SIG-M5 (cell line): ENCODE data around the gene NAGK.
"Not testable (repeated sequence)": the region's sequence is repeated elsewhere in the genome, so short reads cannot be mapped to it uniquely, and the experiment has no call there.

Experiments
- DNase-seq: peaks from one replicate; lab custom pipeline; 2025; lab: John Stamatoyannopoulos, UW

The NAGK gene

GRCh38 chr2:71068218-71069035 lies at the start of gene NAGK:
NAGK (plus strand) TSS chr2:71068648; CDS start chr2:71068684, 36 bp downstream.
- DNase-seq = peak; percentile 77

DNA sequence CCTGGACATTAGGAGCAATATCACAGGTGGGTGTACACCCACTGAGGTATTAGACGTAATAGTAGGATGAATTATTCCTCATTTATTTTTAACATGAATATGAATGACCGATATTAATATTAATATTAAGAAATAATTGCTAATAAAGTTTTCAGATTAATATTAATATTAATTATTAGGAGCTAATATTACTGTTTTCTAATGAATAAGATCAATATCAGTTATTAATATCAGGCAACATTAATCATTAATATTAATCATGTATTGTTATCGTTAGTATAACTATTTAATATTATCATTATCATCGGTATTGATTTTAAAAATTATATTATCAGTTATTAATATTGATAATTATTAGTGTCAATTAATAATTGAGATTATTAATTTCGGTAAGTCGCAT lies 48.5 kb upstream of the NAGK start:
- DNase-seq = not testable (repeated sequence)

- DNase-seq = not testable (repeated sequence)
Observed at GRCh38 chr2:71021394-71021793, 47.1 kb upstream of the NAGK start.

DNA sequence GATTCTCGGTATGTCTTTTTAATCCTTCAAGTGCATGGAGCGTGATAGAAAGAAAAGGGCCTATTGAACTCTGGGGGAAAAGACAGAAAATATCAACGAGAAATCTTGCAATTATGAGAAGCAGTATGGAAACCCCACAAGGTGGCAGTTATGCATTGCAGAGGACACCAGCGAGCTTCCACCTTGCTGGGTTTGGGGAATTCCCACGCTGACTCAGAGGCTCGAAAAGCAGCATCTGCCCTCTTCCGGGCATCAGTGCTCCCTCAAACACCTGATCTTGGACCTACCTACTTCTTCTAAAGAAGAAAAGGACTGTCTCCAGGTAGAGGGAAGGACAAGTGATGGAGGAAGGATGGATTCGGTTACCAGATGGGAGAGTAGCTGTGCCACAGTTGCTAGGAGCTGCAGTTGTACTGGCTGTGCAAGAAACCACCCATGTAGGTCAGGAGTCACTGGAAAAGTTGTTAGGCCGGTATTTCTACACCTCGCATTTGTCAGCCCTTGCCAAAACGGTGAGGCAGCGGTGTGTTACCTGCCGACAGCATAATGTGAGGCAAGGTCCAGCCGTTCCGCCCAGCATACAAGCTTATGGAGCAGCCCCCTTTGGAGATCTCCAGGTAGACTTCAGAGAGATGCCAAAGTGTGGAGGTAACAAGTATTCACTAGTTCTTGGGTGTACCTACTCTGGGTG lies 44.8 kb upstream of the NAGK start:
- DNase-seq = not testable (repeated sequence)

GRCh38 chr2:71036296-71036695 lies 32.2 kb upstream of the NAGK start:
- not testable (repeated sequence) for DNase-seq

- no peak for DNase-seq
Observed at GRCh38 chr2:71042287-71042686, 26.2 kb upstream of the NAGK start.

DNA sequence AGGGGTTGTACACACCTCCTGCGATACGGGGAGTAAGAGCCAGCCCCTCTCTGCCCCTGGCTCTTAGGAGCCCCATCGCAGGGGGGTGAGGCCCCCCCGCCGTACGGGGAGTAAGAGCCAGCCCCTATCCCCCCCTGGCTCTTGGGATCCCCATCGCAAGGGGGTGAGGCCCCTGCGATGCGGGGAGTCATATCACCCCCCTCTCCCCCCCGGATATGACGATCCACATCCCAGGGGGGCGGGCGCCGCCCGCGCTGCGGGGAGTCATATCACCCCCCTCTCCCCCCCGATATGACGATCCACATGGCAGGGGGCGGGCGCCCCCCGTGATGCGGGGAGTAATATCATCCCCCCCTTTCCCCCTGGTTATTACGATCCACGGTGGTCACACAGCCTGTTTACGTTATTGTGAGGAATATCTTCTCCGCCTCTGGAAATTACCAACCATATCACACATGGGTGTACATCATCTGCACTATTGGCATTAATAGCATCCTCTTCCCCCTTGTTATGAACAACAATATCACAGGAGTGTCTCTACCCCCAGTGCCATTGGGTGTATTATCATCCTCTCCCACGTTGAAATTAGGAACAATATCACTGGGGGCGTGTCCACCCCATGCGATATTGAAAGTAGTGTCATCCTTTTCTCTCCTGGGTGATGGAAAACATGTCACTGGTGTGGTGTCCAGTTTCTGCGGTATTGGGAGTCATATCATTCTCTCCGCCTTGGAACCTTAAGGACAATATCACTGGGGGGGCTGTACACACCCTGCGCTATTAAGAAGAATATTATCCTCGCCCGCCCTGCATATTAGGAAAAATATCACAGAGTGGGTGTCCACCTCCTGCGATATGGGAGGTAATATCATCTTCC lies 24.7 kb upstream of the NAGK start:
- DNase-seq = no peak

GRCh38 chr2:71045151-71045550 lies 23.3 kb upstream of the NAGK start:
- no peak for DNase-seq

DNA sequence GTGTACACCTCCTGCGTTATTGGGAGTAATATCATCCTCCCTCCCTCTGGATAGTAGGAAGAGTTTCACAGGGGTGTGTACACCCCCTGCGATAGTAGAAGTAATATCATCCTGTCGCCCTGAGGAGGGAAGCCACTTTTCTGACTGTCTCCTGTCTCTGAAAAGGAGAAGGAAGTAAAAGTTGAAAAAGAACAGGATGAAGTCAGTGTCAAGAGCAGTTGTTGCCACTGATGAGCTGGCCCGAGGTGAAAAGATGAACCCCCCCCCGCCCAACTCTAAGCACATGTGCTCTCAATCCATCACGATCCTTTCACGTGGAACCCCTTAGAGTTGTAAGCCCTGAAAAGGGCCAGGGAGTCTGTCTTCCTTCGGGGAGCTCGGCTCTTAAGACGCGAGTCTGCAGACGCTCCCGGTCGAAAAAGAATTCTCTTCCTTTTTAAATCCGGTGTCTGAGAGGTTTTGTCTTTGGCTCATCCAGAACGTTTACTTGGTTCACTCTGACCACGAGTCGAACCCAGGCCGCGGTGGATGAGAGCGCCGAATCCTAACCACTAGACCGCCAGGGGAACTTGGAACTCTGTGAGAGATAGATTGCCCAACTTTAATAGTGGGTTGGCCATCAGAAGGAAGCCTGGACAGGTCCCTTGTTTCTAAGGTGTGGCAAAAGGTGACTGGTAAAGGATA lies 22.4 kb upstream of the NAGK start:
- peak; percentile 14 for DNase-seq

GRCh38 chr2:71048096-71048495 lies 20.4 kb upstream of the NAGK start:
- DNase-seq = no peak

DNA sequence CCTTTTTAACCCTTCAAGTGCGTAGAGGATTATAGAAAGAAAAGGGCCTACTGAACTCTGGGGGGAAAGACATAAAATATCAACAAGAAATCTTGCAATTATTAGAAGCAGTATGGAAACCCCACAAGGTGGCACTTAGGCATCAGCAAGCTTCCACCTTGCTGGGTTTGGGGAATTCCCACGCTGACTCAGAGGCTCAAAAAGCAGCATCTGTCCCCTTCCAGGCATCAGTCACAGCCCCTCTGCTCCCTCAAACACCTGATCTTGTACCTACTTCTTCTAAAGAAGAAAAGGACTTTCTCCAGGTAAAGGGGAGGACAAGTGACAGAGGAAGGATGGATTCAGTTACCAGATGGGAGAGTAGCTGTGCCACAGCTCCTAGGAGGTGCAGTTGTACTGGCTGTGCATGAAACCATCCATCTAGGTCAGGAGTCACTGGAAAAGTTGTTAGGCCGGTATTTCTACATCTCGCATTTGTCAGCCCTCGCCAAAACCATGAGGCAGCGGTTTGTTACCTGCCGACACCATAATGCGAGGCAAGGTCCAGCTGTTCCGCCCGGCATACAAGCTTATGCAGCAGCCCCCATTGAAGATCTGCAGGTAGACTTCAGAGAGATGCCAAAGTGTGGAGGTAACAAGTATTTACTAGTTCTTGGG lies 18.6 kb upstream of the NAGK start:
- not testable (repeated sequence) for DNase-seq

DNA sequence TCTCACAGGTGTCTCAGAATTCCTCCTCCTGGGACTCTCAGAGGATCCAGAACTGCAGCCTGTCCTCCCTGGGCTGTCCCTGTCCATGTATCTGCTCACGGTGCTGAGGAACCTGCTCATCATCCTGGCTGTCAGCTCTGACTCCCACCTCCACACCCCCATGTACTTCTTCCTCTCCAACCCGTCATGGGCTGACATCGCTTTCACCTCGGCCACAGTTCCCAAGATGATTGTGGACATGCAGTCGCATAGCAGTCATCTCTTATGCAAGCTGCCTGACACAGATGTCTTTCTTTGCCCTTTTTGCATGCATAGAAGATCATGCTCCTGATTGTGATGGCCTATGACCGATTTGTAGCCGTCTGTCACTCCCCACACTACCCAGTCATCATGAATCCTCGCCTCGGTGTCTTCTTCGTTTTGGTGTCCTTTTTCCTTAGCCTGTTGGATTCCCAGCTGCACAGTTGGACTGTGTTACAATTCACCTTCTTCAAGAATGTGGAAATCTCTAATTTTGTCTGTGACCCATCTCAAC lies 13.2 kb upstream of the NAGK start:
- DNase-seq = not testable (repeated sequence)

GRCh38 chr2:71060211-71060610 lies 8.2 kb upstream of the NAGK start:
- DNase-seq = no peak

GRCh38 chr2:71060871-71061270 lies 7.6 kb upstream of the NAGK start:
- no peak for DNase-seq

- no peak for DNase-seq
Observed at GRCh38 chr2:71063216-71063615, 5.2 kb upstream of the NAGK start.

GRCh38 chr2:71064110-71064611 lies 4.3 kb upstream of the NAGK start:
- DNase-seq = no peak

- peak; percentile 96 for DNase-seq
Observed at GRCh38 chr2:71064754-71065621, 3.5 kb upstream of the NAGK start.

DNA sequence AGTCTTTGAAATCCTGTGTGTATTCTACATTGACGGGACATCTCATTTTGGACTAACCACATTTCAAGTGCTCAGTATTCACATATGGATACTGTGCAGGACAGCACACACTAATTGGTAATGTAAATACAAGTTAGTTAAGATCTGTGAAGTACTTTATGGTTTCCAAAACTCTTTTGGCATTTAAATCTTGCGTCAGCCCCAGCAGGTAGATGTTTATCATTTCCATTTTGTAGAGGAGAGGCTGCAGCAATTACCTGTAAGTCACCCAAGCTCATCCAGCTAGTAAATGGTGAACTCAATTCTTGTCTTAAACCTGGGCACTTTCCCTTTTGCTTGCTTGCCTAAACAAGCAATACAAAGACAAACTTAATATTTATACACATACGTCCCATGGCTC lies 1.6 kb upstream of the NAGK start:
- DNase-seq = no peak

DNA sequence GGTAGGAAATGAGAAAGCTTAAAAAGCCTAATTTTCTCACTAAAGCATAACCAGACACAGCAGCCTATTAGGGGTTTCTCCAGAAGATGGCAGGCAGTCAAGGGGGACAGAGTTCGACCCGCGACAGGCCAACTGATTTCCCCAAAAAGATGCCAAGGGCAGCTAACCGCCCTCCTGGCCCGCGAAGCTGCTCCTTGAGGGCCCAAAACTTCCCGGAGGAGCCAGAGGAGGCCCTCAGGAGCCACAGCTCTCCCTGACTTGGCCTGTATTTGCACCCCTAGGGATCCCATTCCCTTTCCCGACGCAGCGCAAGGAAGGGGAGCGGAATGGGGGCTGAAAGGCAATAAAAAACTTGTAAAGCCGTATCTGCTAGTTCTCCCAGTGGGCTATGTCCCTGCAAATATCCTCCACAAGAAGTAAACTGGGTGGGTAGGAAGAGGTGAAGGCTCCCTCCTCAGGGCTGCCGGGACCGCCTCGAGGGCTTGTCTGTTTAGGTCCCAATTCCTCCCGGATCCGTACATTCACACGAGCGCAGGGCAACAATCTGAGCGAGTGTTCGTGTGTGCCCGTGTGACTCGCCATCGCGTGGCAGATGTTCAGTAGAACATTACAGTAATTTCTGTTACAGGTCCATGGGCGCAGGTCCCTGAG lies 756 bp upstream of the NAGK start:
- DNase-seq = no peak
